Measurements from ENCODE around the gene SECTM1.

SECTM1 gene

DNA sequence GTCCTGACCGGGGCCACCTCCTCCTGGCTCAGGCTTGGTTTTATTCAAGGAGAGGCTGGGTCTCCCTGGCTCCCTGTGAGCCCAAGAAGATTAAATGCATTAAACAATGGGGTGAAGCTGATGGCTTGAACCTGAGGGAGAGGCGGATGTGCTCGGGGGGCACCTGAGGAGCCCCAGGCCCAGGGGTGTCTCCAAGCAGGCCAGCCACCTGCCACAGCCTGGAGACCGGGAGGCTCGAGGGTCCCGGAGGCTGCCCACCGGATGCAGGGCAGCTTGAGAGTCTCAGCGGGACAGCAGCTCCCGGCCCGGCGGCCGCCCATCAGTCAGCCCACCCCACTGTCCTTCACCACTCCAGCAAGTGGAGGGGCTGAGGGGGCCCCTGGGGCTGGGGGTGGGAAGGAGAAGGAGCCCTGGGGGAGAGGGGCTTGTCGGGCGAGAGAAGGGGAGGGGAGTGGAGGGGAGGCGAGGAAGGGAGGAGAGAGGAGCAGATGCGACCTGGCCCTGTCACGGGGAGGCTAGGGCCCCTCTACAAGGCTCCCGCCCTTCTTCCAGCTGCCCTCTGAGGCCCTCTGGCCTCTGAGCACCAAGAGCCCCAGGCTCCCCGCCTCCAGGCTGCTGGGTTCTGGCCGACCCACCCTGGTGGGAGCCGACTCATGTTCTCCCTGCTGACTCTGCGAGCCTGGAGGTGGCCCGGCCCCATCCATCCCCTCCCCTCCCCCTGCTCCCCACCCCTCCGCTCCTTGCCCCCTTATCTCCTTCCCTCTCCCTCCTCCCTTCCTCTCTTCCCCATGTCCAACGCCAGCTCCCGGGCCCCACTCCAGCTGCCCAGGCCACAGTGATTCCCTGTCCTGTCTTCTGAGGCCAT is 29.4 kb downstream of the SECTM1 start:
- no peak for DNase-seq (ENCODE audit: low read depth)
- H3K4me3 ChIP-seq (ENCODE audit: low read length) = no peak overlapping the region
- TF ChIP-seq CTCF (conservative IDR thresholded peaks at IDR 0.05; ENCODE audit: low read length) = no peak

DNA sequence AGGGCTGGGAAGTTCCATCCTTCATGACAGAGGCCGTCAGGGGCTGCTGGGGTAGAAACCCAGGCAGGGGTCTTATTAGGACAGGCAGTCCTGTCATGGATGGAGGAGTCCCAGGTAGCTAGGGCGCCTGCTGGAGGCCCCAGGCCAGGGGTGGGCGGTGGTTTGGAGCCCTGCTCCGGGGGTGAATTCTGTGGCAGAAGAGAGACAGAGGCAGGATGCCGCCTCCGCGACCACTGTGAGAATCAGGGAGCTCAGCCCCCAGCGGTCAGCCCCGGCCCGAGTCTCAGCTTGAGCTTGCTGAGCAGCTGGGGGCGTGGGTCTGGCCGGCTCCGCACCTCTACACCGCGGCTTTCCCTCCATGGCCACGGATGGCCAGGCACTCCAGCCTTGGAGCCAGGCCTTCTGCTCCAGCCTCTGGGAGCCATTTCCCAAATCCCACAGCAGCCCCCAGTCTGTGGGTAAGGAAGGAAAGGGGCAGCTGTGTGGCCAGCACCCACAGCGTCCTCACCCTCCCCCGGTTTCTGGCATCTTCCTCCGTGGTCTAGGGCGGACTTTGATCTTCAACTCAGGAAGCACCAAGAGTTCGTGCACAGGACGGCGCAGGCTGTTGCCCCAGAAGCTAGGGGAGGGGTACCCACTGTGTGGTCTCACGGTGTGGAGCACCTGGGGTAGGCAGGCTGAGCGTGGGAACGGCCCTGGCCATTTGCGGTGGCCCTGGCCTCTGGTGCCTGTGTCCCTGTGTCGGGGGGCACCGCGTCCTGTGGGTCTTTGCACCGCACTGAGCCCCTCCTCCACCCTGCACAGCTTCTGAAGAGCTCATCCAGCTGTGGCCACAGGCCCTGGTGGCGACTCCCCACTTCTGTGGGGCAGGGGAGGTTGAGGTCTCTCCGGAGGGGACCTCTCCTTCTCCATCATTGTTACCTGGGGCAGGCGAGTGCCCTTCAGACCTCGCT is 30.3 kb downstream of the SECTM1 start:
- no peak overlapping the region for H3K4me3 ChIP-seq (ENCODE audit: low read length)
- DNase-seq (ENCODE audit: low read depth) = no peak
- TF ChIP-seq CTCF (conservative IDR thresholded peaks at IDR 0.05; ENCODE audit: low read length) = no peak

DNA sequence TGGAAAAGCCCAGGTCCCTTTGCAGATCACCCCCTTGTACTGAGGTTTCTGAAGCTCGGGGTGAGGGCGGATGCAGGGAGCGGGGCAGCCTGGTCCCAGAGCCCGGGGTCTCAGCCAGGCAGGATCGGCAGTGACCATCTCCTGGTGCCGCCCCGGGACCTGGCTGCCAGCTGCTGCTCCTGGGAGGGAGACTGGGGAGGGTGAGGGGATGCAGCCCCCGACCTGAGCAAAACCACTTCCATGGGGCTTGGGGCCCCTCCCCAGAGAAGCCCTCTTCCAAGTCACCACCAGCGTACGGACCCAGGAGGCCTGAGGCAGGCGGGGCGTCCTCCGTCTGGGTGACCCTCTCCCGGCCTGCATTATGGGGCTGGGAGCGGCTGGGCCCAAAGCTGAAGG is 31.0 kb downstream of the SECTM1 start:
- no peak for DNase-seq (ENCODE audit: low read depth)
- no peak for TF ChIP-seq CTCF (conservative IDR thresholded peaks at IDR 0.05; ENCODE audit: low read length)
- no peak overlapping the region for H3K4me3 ChIP-seq (ENCODE audit: low read length)

DNA sequence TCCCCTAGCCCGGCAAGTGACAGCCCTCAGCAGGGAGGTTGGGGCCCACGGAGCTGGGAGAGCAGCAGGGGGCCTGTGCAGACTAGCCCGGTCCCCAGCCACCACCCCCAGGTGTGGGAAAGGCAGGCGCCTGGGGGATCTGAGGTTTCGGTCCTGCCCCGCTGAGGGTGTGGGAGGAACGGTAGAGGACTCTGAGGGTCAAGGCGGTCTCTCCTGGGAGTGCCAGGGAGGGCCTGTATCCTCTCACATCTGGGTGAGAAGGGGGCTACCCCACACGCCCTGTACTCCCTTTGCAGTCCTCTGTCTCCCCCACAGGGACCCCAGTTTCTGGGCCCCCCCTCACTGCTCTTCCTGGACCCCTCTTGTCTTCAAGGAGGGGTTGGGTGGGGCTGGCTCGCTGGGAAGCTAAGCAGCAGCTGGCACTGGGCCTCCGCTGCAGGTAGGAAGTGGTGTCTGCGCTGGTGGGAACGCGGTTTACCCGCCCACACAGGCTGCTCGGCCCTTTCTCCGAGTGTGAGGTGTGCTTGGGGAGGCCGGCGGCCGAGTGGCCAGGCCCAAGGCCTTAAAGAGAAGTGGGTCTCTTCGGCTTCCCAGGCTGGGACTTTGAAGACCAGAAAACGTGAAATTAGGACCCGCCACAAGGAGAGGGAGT is 31.5 kb downstream of the SECTM1 start:
- H3K4me3 ChIP-seq (ENCODE audit: low read length) = no peak overlapping the region
- DNase-seq (ENCODE audit: low read depth) = no peak
- TF ChIP-seq CTCF (conservative IDR thresholded peaks at IDR 0.05; ENCODE audit: low read length) = no peak

DNA sequence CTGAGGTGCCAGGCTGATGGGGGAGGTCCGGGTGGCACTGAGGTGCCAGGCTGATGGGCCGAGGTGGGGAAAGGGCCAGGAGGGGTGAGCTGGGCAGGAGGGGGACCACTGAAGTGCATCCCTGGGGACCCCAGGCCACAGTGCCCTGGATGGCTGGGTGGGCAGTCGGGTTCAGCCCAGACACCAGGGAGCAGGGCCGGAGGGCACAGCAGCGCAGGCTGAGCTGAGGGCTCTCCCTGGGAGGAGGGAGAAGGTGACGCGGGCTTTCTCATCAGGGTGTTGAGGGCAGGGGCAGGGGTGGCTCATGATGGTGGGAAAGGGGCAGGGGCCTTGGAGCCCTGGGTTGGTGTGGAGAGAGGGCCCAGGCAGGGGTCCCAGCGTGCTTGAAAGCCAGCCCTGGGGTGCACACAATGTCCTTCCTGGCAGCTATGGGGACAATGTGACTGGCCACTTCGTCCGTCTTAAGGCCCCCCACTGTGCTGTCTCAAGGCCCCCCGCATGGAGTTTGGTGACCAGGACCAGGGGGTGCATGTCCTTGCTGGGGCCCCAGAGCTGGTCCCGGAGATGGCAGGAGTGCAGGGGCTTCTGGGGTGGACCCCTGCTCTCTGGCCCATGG is 32.2 kb downstream of the SECTM1 start:
- H3K4me3 ChIP-seq (ENCODE audit: low read length) = no peak overlapping the region

More for the DNA sequence above, 32.2 kb downstream of the SECTM1 start:
- TF ChIP-seq CTCF (conservative IDR thresholded peaks at IDR 0.05; ENCODE audit: low read length) = no peak
- no peak for DNase-seq (ENCODE audit: low read depth)
